ENCODE data around the gene SYT17. TPM values are rescaled to one million over a fixed set of nuclear protein-coding genes. Genes with fewer than 3 reads are reported as not detected.
A peak's percentile ranks its signal among the peaks of the same experiment; 100 is the strongest.

The SYT17 gene
- 0.38 and 0.57 TPM in 2 replicates for total RNA-seq (2014; rRNA removed; shearing (Covaris generic))

DNA sequence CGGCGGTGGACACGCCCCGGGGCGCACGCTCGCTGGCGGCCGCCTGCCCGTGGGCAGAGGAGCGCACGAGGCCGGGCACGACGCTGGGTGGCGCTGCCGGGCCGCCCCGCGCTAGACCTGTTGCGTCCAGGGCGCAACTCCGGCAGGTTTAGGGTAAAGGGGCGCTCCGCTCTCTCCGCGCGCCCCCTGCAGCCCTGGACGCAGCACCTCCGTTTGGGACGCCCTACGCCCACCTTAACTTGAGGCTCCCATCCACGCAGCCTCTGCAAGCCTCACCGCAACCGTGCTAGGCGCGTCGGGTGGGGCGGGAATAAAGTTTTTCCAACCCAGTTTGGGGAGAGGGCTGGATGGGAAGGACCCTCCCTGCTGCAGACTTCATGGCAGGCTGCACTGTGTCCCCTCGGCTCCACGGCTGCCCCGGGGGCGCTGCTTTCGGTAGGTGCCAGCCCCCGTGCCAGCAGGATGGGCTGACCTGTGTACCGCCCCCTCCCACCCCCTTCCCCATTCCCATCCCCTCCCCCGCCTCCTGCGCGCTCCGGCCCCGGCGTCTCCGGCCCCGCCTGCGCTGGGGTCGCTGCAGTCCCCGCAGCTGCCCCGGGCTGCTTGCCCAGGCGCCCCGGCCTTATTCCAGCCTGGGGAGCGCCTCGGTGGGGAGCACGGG is at the start of gene SYT17:
SYT17 (plus strand) TSS at position 531 of the 661 bp plus-strand sequence. CDS start 407 bp downstream, outside the sequence.
- peak; percentile 69 for DNase-seq (ENCODE audit: low spot score)

GRCh38 chr16:19118938-19119431 is 49.1 kb upstream of the SYT17 start:
- DNase-seq (ENCODE audit: low spot score), result no peak

- DNase-seq (ENCODE audit: low spot score), result no peak
These were observed 48.5 kb upstream of the SYT17 start for GRCh38 chr16:19119564-19119963.

DNA sequence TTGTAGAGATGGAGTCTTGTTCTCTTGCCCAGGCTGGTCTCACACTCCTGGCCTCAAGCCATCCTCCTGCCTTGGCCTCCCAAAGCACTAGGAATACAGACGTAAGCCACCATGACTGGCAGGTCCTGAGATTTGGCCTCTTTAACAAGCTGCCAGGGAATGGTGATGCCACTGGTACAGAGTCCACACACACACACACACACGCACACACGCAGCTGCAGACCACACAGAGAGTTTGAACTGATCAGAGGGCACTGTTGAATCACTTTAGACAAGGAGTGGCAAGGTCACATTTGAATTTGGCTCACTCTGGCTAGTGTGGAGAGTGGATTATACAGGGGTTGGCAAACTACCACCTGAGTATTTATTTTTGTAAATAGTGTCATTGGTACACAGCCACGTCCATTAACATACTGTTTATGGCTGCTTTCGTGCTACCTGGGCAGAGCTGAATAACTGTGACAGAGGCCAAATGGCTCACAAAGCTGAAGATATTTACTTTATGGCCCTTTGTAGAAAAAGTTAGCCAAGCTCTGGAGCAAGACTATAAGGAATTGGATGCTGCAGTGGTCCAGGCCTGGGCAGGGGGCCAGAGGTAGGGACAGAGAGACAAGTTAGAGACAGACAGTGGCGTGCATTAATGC is 44.4 kb upstream of the SYT17 start:
- peak; percentile 19 for DNase-seq (ENCODE audit: low spot score)

- DNase-seq (ENCODE audit: low spot score), result no peak
These were observed 41.7 kb upstream of the SYT17 start for GRCh38 chr16:19126300-19126699.

DNA sequence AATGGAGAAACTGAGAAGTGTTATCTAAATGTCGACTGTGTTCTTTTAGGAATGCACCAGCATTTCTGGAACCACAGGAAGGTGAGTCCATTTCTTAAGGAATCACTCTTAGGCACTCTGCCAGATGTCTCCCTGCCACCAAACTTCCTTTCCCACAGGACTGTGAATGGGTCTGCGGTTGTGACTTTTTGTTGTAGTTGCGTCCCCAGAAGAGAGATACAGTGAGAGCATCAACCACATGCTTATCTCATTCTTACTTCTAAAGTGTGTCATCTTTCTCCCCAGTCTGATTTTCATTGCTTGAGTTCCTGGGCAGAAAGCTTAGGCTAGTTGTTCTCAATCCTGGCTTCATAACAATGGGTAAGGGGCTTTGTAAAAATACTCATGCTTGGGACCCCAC is 40.8 kb upstream of the SYT17 start:
- DNase-seq (ENCODE audit: low spot score), result no peak

- no peak for DNase-seq (ENCODE audit: low spot score)
These were observed 40.3 kb upstream of the SYT17 start for GRCh38 chr16:19127674-19128131.

DNA sequence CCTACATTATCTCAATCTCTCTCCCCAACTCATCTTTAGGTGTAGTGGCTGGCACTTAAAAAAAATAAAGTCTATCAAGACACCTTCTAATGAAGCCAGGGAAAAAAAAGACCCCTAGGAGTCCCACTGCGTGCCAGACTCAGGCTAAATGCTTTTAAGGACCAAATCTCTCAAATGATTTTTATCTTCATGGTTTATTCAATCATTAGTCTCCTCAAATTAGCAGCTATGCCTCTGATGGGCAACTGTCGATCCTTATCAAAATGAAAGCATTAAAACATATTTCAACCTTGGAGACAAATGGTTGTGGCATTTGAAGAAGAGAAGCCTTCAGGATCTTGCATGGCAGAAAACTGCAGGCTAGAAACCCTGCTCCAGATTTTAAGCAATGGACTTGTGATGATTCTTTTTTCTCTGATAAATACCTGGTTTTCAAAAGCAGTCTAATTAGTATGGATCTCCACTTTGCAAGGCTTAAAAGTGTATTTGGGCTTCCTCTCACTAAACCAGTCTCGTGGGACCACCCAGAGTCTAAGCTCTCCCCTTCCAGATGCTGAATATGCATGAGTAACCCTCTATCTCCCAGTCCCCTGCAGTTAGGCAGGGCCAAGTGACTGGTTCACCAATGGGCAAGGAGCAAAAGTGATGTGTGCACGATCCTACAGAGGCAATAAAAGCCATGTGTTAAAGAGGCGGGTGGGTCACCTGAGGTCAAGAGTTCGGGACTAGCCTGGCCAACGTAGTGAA is 39.4 kb upstream of the SYT17 start:
- DNase-seq (ENCODE audit: low spot score), result no peak

DNA sequence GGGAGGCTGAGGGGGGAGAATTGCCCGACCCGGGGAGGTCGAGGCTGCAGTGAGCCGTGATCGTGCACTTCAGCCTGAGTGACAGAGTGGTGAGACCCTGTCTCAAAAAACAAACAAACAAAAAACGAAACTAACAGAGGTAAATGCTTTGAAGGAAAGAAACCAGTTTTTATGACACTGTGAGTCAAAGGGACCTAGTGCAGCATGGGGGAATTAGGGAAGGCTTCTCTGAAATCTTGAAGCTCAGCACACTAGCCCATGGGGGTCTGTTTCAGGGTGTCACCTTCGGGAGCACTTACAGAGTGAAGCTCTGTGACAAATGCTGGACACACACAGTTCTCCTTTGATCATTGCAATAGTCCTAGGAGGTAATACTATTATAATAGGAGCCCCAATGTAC is 37.7 kb upstream of the SYT17 start:
- no peak for DNase-seq (ENCODE audit: low spot score)

DNA sequence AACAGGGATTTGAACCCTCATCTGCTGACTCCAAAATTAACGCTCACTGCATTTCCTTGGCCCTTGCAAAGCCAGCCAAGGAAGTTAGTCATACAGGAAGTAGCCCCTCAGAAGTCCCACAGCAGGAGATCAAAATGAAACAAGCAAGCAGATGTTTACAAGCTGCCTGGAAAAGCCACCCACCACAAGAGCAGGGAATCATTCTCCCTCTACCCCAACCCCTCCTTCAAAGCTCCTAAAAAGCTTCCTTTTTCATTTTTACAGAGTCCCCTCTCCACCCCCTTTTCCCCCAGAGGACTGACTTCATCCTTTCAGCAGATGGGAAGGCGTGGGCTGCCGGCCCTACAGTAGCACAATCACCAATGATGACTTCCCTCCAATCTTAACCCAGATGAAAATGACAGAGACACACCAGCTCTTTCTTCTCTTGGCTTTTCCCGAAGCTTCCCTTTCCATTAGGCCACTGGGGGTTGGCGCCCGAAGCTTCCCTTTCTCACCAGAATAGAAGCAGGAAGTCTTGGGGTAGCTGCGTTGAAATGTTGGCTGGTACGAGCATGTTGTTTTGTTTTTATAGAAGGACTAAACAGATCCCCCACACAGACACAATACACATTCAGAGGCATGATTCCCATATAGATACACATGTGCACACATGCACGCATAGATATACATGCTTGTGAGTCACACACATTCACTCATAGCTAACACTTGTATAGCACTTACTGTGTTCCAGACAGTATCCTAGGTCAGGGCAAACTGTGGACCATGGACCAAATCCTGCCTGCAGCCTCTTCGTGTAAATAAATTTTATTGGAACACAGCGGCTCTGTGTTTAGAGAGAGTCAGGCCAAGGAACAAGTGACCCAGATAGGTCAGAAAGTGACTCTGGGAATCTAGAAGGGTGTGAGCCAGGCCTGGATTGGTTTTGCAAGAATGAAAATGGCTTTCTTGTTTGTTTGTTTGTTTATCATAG is 36.9 kb upstream of the SYT17 start:
- no peak for DNase-seq (ENCODE audit: low spot score)

- DNase-seq (ENCODE audit: low spot score), result no peak
These were observed 36.2 kb upstream of the SYT17 start for GRCh38 chr16:19131825-19132218.

GRCh38 chr16:19132255-19132654 is 35.8 kb upstream of the SYT17 start:
- DNase-seq (ENCODE audit: low spot score), result no peak

- DNase-seq (ENCODE audit: low spot score), result no peak
These were observed 35.1 kb upstream of the SYT17 start for GRCh38 chr16:19132898-19133297.

GRCh38 chr16:19133600-19133999 is 34.4 kb upstream of the SYT17 start:
- no peak for DNase-seq (ENCODE audit: low spot score)

- DNase-seq (ENCODE audit: low spot score), result no peak
These were observed 32.7 kb upstream of the SYT17 start for GRCh38 chr16:19135201-19135842.

- no peak for DNase-seq (ENCODE audit: low spot score)
These were observed 32.1 kb upstream of the SYT17 start for GRCh38 chr16:19135896-19136438.

DNA sequence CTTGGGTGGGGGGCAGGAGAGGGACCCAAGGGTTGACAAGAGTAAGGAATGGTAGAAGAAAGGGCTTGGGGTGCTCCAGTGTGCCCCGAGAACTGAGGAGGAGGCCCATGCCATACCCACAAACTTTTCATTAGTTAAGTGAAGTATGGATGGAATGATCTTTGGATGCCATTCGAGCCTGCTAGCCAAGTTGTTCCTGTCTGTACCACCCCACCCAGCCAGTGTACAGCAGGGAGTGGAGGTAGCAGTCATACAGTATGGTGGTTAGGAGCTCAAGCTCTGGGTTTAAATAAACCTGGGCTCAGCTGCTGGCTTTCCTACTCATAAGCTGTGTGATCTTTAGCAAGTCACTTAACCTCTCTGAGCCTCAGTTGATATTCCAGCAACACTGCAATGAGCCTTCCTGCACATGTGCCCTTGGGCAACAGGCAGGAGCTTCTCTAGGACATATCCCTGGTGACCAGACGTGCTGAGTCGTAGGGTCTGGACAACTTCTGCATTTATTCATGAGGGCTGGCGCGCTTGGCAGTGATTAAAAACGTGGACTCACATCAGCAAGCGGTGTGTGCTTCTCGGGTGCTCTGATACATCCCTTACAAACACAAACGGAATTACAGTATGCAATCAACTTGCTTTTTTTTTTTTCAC is 31.4 kb upstream of the SYT17 start:
- no peak for DNase-seq (ENCODE audit: low spot score)

DNA sequence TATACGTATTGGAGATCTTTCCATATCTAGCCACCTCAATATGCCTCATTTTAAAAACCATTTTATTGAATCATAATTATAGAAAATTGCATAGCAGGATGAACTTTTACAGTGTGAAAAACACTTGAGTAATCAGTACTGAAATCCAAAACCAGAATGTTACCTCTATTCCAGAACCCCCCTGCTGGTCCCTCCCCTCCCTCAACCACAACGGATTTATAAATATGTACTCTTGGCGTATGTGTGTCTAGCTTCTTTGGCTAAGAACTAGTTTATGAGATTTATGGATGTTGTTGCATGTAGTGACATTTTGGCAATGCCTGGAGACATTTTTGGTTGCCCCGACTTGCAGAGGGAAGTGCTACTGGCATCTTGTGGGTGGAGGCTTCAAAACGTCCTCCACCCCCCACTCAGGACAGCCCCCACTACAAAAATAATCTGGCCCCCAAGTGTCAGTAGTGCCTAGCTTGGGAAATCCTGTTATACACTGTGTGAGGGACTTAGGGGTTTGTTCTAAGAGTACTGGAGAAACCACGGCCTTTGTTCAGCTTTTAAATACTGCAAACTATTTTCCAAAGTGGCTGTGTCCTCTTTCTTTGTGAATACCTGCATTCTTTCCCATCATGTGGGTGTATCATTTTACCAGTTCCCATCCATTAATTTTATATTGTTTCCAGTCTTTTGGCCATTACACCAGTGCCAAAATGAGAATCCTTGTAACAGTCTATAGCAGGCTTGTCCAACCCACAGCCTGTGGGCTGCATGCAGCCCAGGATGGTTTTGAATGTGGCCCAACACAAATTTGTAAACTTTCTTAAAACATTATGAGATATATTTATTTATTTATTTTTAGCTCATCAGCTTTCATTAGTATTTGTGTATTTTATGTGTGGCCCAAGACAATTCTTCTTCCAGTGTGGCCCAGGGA is 30.6 kb upstream of the SYT17 start:
- no peak for DNase-seq (ENCODE audit: low spot score)

DNA sequence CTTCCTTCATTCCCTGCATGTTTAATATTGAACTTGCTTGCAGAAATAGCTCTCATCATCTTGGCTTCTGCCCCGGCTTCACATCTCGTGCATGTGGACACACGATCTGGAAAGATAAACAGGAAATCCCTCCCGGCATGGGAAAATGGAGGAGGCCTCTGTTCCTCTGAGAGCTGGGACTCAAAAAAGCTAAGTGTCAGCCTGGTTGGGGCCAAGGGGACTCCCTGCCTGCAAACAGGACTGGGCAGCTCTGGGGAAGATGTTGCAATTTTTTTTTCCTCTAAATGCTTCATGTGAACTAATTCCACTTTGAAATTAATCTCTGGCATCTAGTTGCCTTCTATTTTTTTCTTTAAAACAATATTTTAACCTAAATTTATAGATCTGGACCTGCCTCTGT is 29.4 kb upstream of the SYT17 start:
- DNase-seq (ENCODE audit: low spot score), result no peak

All from HT-29 (cell line).